ENCODE data around the gene SNAP91. TPM values are rescaled to one million over a fixed set of nuclear protein-coding genes. Genes with fewer than 3 reads are reported as not detected.

The SNAP91 gene
- total RNA-seq, 1 donor: 0.72 TPM

DNA sequence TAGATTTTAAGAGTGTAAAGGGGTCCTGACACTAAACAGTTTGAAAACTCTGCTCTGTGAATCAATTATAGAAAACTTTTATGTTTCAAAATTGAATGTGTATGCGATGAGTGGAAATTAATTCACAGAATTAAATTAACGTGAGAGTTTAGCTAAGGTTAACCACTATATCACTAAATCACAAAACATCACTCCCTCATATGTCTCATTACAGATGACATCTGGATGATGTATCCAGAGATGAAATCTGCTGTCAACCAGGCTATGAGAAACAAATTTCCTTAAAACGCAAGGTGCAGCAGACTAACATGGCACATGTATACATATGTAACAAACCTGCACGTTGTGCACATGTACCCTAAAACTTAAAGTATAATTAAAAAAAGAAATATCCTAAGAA, 169.2 kb downstream of the SNAP91 start:
- no peak overlapping the region for H3K4me3 ChIP-seq (ENCODE audit: insufficient read depth, low read length)
- no peaks in the 10 kb centered on the region for H3K36me3 ChIP-seq (ENCODE audit: insufficient read depth, low read length)
- no peaks in the 10 kb centered on the region for H3K4me1 ChIP-seq (ENCODE audit: insufficient read depth, low read length)
- no peak overlapping the region for H3K27ac ChIP-seq (ENCODE audit: low read depth, low read length)
- H4K20me1 ChIP-seq (ENCODE audit: insufficient read depth, low read length): no peaks in the 10 kb centered on the region
- H3K9me3 ChIP-seq (ENCODE audit: low read depth, low read length): no peaks in the 10 kb centered on the region
- H3K4me2 ChIP-seq (ENCODE audit: insufficient read depth, low read length): no peak overlapping the region
- no peaks in the 10 kb centered on the region for H3K79me2 ChIP-seq (ENCODE audit: insufficient read depth, low read length)
- no peak overlapping the region for H2AFZ ChIP-seq (ENCODE audit: low read length)
- no peak for DNase-seq (ENCODE audit: insufficient read length, low spot score, missing footprints)
- H3K27me3 ChIP-seq (ENCODE audit: insufficient read depth, low read length): no peaks in the 10 kb centered on the region
- TF ChIP-seq, protein P1, sequence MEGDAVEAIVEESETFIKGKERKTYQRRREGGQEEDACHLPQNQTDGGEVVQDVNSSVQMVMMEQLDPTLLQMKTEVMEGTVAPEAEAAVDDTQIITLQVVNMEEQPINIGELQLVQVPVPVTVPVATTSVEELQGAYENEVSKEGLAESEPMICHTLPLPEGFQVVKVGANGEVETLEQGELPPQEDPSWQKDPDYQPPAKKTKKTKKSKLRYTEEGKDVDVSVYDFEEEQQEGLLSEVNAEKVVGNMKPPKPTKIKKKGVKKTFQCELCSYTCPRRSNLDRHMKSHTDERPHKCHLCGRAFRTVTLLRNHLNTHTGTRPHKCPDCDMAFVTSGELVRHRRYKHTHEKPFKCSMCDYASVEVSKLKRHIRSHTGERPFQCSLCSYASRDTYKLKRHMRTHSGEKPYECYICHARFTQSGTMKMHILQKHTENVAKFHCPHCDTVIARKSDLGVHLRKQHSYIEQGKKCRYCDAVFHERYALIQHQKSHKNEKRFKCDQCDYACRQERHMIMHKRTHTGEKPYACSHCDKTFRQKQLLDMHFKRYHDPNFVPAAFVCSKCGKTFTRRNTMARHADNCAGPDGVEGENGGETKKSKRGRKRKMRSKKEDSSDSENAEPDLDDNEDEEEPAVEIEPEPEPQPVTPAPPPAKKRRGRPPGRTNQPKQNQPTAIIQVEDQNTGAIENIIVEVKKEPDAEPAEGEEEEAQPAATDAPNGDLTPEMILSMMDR (IDR thresholded peaks at IDR 0.05; ENCODE audit: extremely low read depth, low read depth, low read length): no peak

DNA sequence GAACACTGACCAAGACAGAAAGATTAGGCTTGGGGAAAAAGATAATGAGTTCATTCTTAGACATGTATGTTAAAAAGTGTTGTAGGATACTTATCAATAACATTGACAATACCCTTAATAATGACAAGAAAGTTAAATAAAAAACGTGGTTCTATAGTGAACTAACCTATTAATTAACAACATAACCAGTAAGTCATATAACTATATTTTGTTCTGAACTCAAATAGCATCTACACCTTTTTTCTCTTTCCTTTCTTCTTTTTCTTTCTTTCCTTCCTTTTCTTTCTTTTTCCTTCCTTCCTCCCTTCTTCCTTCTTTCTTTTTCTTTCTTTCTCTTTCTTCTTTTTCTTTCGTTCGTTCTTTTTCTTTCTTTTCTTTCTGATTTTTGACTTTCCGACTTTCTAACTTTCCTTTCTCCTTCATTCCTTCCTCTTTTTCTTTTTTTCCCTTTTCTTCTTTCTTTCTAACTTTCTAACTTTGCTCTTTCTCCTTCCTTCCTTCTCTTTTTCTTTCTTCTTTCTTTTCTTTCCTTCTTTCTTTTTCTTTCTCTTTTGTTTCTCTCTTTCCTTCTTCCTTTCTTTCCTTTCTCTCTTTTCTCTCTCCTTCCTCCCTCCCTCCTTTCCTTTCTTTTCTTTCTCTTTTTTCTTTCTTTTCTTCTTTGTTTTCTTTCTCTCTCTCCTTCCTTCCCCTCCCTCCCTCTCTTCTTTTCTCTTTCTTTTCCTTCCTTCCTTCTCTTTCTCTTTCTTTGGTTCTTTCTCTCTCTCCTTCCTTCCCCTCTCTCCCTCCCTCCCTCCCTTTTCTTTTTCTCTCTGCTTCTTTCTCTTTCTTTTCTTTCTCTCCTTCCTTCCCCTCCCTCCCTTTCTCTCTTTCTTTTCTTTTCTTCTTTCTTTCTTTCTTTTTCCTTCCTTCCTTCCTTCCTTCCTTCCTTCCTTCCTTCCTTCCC, 172.0 kb downstream of the SNAP91 start:
- no peaks in the 10 kb centered on the region for H3K9me3 ChIP-seq (ENCODE audit: low read depth, low read length)
- H3K4me3 ChIP-seq (ENCODE audit: insufficient read depth, low read length): no peak overlapping the region
- H3K27ac ChIP-seq (ENCODE audit: low read depth, low read length): no peak overlapping the region
- no peak overlapping the region for H3K4me2 ChIP-seq (ENCODE audit: insufficient read depth, low read length)
- no peaks in the 10 kb centered on the region for H4K20me1 ChIP-seq (ENCODE audit: insufficient read depth, low read length)
- no peaks in the 10 kb centered on the region for H3K36me3 ChIP-seq (ENCODE audit: insufficient read depth, low read length)
- TF ChIP-seq, protein P1 (IDR thresholded peaks at IDR 0.05; ENCODE audit: extremely low read depth, low read depth, low read length): no peak
- DNase-seq (ENCODE audit: insufficient read length, low spot score, missing footprints): no peak
- no peaks in the 10 kb centered on the region for H3K4me1 ChIP-seq (ENCODE audit: insufficient read depth, low read length)
- H3K79me2 ChIP-seq (ENCODE audit: insufficient read depth, low read length): no peaks in the 10 kb centered on the region
- H2AFZ ChIP-seq (ENCODE audit: low read length): no peak overlapping the region
- H3K27me3 ChIP-seq (ENCODE audit: insufficient read depth, low read length): no peaks in the 10 kb centered on the region

DNA sequence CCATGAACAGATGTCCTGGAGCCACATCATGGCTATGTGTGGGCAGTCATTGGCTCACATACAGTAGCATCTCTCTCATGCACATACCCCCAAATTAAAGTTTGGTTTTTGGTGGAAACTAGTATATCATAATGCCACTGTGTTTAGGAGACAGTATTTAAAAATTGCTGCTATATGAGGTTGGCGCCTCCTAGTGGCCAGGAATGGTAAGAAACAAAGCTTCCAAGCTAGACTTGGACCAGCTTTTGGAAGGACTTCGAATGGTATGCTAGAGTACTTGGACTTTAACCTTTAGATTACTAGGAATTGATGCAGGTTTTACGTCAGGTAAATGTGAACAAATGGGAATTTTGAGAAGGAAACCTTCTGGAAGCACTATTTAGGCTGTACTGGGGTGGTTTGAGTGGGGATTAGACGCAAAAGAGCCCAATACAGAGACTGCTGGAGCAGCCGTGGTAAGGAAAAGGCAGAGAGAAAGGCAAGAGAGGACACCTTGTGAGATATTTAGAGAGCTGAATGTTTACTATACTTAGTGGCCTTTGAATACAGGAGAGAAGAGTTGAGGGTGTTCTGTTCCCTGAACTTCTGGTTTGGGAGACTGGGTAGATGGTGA, 172.8 kb downstream of the SNAP91 start:
- H2AFZ ChIP-seq (ENCODE audit: low read length): no peak overlapping the region
- DNase-seq (ENCODE audit: insufficient read length, low spot score, missing footprints): peak; percentile 77
- no peak overlapping the region for H3K4me2 ChIP-seq (ENCODE audit: insufficient read depth, low read length)
- no peaks in the 10 kb centered on the region for H3K79me2 ChIP-seq (ENCODE audit: insufficient read depth, low read length)
- no peaks in the 10 kb centered on the region for H3K27me3 ChIP-seq (ENCODE audit: insufficient read depth, low read length)
- H3K4me1 ChIP-seq (ENCODE audit: insufficient read depth, low read length): no peaks in the 10 kb centered on the region
- H3K27ac ChIP-seq (ENCODE audit: low read depth, low read length): no peak overlapping the region
- no peaks in the 10 kb centered on the region for H3K9me3 ChIP-seq (ENCODE audit: low read depth, low read length)
- no peaks in the 10 kb centered on the region for H3K36me3 ChIP-seq (ENCODE audit: insufficient read depth, low read length)
- no peaks in the 10 kb centered on the region for H4K20me1 ChIP-seq (ENCODE audit: insufficient read depth, low read length)
- TF ChIP-seq, protein P1 (IDR thresholded peaks at IDR 0.05; ENCODE audit: extremely low read depth, low read depth, low read length): peak; percentile 94
- H3K4me3 ChIP-seq (ENCODE audit: insufficient read depth, low read length): no peak overlapping the region
